K562 (cell line): ENCODE results near the gene SYNE1. TPM values are rescaled to one million over a fixed set of nuclear protein-coding genes. Genes with fewer than 3 reads are reported as not detected.

Source experiments
- ATAC-seq: fragments of 200-7000 bp; cut with Tn5 transposase; 3 replicates; pipeline ENCODE4 v1.9.1; 2020; ENCODE audit warnings: moderate library complexity
- BruUV-seq: library from RNA; stranded (reverse); fragments of 400-500 nt; replicated peaks from 2 replicates; lab custom pipeline; 2021; lab: Mats Ljungman, UMichigan
- CTCF ChIA-PET: fragments of 300-600 bp; formaldehyde crosslinking; extraction: SDS; loops from one replicate; lab custom pipeline; 2021; ENCODE audit warnings: low intra/inter-chr PET ratio; lab: Yijun Ruan, JAX
- POLR2A ChIA-PET: fragments of 300-600, 350-650 bp; sonication (Branson Sonifier 250); formaldehyde crosslinking; extraction: SDS; loops from one replicate; lab custom pipeline; 2021; ENCODE audit warnings: antibody characterized with exemption, inconsistent platforms; lab: Yijun Ruan, JAX
- DNase-seq, 4 experiments: peaks; one replicate each; pipeline versions ENCODE4 v3.0.0 to v3.0.0-alpha.2; 2011 to 2018; ENCODE audit warnings: low spot score in 3 of 4, mixed read lengths in 3 of 4; ENCODE audit errors: extremely low read depth in 1 of 4
- FAIRE-seq: peaks from 2 replicates; lab custom pipeline; 2011; peaks lifted over from hg19 to GRCh38; lab: Jason Lieb, UNC
- H2AFZ ChIP-seq: 2 replicates; pipeline ENCODE4 v1.6.0; 2011; ENCODE audit warnings: low read depth, low read length, control low read depth, inconsistent platforms
- H3K27ac ChIP-seq: fragments of 200-600 bp; 3 replicates; pipeline ENCODE4 v1.8.0; 2011; ENCODE audit warnings: low read depth, mild to moderate bottlenecking, control low read depth, inconsistent platforms, low read length, moderate library complexity, mixed read lengths; ENCODE audit errors: extremely low read depth
- H3K27me3 ChIP-seq, 2 experiments: fragments of 300-600 bp in 1 of 2; 2 replicates in 1 of 2; 3 replicates in 1 of 2; pipeline versions ENCODE4 v1.6.0 to v1.8.0; 2011; ENCODE audit warnings: inconsistent platforms in 2 of 2, low read length in 2 of 2, mild to moderate bottlenecking in 1 of 2, mixed read lengths in 1 of 2, moderate library complexity in 1 of 2; ENCODE audit not compliant: control insufficient read depth in 2 of 2, insufficient read depth in 2 of 2
- H3K36me3 ChIP-seq: fragments of 300-600 bp; 3 replicates; pipeline ENCODE4 v1.8.0; 2011; ENCODE audit warnings: mild to moderate bottlenecking, low read length, inconsistent platforms; ENCODE audit not compliant: control insufficient read depth, insufficient read depth
- H3K4me1 ChIP-seq, 2 experiments: fragments of 200-600 bp in 1 of 2; replicated peaks in 1 of 2; 2 replicates in 1 of 2; 3 replicates in 1 of 2; pipeline versions ENCODE4 v1.5.1 to v1.8.0; 2011; ENCODE audit warnings: inconsistent platforms in 2 of 2, low read length in 2 of 2, mild to moderate bottlenecking in 1 of 2, mixed read lengths in 1 of 2, moderate library complexity in 1 of 2; ENCODE audit not compliant: control insufficient read depth in 2 of 2, insufficient read depth in 2 of 2
- H3K4me2 ChIP-seq: 2 replicates; pipeline ENCODE4 v1.6.1; 2011; ENCODE audit warnings: low read length, control low read depth, inconsistent platforms, mixed read lengths; ENCODE audit not compliant: insufficient read depth
- H3K4me3 ChIP-seq: fragments of 200-600 bp; sonication (generic), shearing (Covaris generic); 2 replicates; pipeline ENCODE4 v1.5.1; 2016; ENCODE audit warnings: control low read depth, inconsistent platforms
- H3K79me2 ChIP-seq: fragments of 200-600 bp; 3 replicates; pipeline ENCODE4 v1.8.0; 2011; ENCODE audit warnings: low read length, inconsistent platforms; ENCODE audit not compliant: control insufficient read depth, insufficient read depth
- H3K9ac ChIP-seq, 2 experiments: 2 replicates each; pipeline versions ENCODE4 v1.6.0 to v1.6.1; 2011; ENCODE audit warnings: low read depth in 2 of 2, low read length in 2 of 2, control low read depth in 1 of 2, inconsistent platforms in 1 of 2, mild to moderate bottlenecking in 1 of 2, mixed read lengths in 1 of 2; ENCODE audit not compliant: insufficient read depth in 1 of 2
- H3K9me1 ChIP-seq: one replicate; pipeline ENCODE4 v1.6.0; 2011; ENCODE audit warnings: inconsistent platforms, mild to moderate bottlenecking, low read length, moderate library complexity; ENCODE audit not compliant: control insufficient read depth, insufficient read depth
- H3K9me3 ChIP-seq: replicated peaks from 2 replicates; pipeline ENCODE4 v1.5.1; 2011; ENCODE audit warnings: low read depth, low read length, inconsistent platforms; ENCODE audit not compliant: control insufficient read depth, insufficient read depth
- H4K20me1 ChIP-seq: replicated peaks from 2 replicates; pipeline ENCODE4 v1.6.1; 2011; ENCODE audit warnings: low read length, inconsistent platforms, mixed read lengths; ENCODE audit not compliant: control insufficient read depth, insufficient read depth
- ARID2 ChIP-seq: fragments of 450-650 bp; IDR thresholded peaks from 2 replicates; pipeline ENCODE4 v1.6.1; 2017; ENCODE audit warnings: antibody characterized with exemption, mild to moderate bottlenecking
- BCL6 ChIP-seq: fragments of 250-450 bp; sonication (Bioruptor Pico); IDR thresholded peaks from 2 replicates; pipeline ENCODE4 v1.4.0; 2020
- ELF1 ChIP-seq: fragments of 200-800 bp; sonication (Bioruptor generic); IDR thresholded peaks from 2 replicates; pipeline ENCODE4 v1.6.1; 2016; ENCODE audit warnings: missing genetic modification characterization, missing compliant biosample characterization
- HMG20B ChIP-seq: fragments of 250-450 bp; sonication (Bioruptor Pico); IDR thresholded peaks from 2 replicates; pipeline ENCODE4 v1.5.0; 2021; ENCODE audit warnings: mild to moderate bottlenecking
- HNRNPH1 ChIP-seq: fragments of 200-400 bp; formaldehyde crosslinking; optimal IDR thresholded peaks from 2 replicates; pipeline ENCODE3; 2017; ENCODE audit warnings: low read depth, mild to moderate bottlenecking, low read length, moderate library complexity
- MAFG ChIP-seq: fragments of 450-650 bp; conservative IDR thresholded peaks from 2 replicates; pipeline ENCODE4 v1.6.1; 2016; ENCODE audit warnings: missing genetic modification characterization, missing compliant biosample characterization
- MCM5 ChIP-seq: fragments of 450-650 bp; IDR thresholded peaks from 2 replicates; pipeline ENCODE4 v1.6.1; 2016; ENCODE audit warnings: low read depth
- NR4A1 ChIP-seq, 2 experiments: fragments of 250-450 bp in 1 of 2; fragments of 450-650 bp in 1 of 2; sonication (Bioruptor Pico) in 1 of 2; IDR thresholded peaks; 2 replicates each; pipeline versions ENCODE4 v1.4.0 to v1.6.1; 2016 to 2020; ENCODE audit warnings: mild to moderate bottlenecking in 2 of 2, missing compliant biosample characterization in 1 of 2, missing genetic modification characterization in 1 of 2, moderate library complexity in 1 of 2
- POLR2A ChIP-seq: fragments of 450-650 bp; conservative IDR thresholded peaks from 2 replicates; pipeline ENCODE4 v1.6.1; 2016
- PRDM10 ChIP-seq: fragments of 450-650 bp; IDR thresholded peaks from 2 replicates; pipeline ENCODE4 v1.6.1; 2018; ENCODE audit not compliant: partially characterized antibody
- SMAD4 ChIP-seq: fragments of 250-450 bp; sonication (Bioruptor Pico); conservative IDR thresholded peaks from 2 replicates; pipeline ENCODE4 v1.8.0; 2021; ENCODE audit warnings: inconsistent platforms, mild to moderate bottlenecking, moderate library complexity
- ZNF311 ChIP-seq: fragments of 250-450 bp; sonication (Bioruptor Pico); IDR thresholded peaks from 2 replicates; pipeline ENCODE4 v1.4.0; 2020; ENCODE audit warnings: mild to moderate bottlenecking, moderate library complexity
- ZNF668 ChIP-seq: fragments of 250-450 bp; sonication (Bioruptor Pico); IDR thresholded peaks from 2 replicates; pipeline ENCODE4 v1.8.0; 2022; ENCODE audit warnings: mild to moderate bottlenecking, inconsistent platforms
- ZNF717 ChIP-seq: fragments of 250-450 bp; sonication (Bioruptor Pico); IDR thresholded peaks from 2 replicates; pipeline ENCODE4 v1.5.0; 2021
- in situ Hi-C: fragments of 300-500 bp; cut with MboI; formaldehyde crosslinking; loops from 4 replicates; pipeline ENCODE4 v1.15.0; 2018; ENCODE audit warnings: inconsistent platforms, mixed read lengths
- intact Hi-C: fragments of 100-400 bp; cut with micrococcal nuclease; formaldehyde crosslinking; loops from 2 replicates; pipeline ENCODE4 v1.14.2; 2022
- polyA plus RNA-seq, 8 experiments: library from polyadenylated mRNA; depleted of rRNA in 4 of 8; stranded (reverse) in 5 of 8; unstranded in 3 of 8; fragments of >200 nt; fragmentation: Nextera tagmentation in 2 of 8; fragmentation: Illumina TruSeq in 1 of 8; extraction: Ambion mirVana in 2 of 8; extraction: Trizol in 1 of 8; gene quantifications; 2 replicates each; pipeline versions ENCODE4 v1.2.1 to v1.2.3, GENCODE V29; 2011 to 2014; ENCODE audit warnings: inconsistent platforms in 1 of 8, missing spikeins in 1 of 8
- total RNA-seq, 7 experiments: library from RNA; depleted of rRNA in 6 of 7; stranded (reverse); fragments of >200 nt in 6 of 7; fragmentation: Illumina TruSeq in 2 of 7; extraction: Trizol in 2 of 7; gene quantifications; 2 replicates each; pipeline versions ENCODE4 v1.2.1 to v1.2.3, GENCODE V29; 2011 to 2021; ENCODE audit warnings: low replicate concordance in 1 of 7

The SYNE1 gene
- total and polyA plus RNA-seq, 9 of the 15 experiments (the other 6 are each of a cell fraction or from before 2014, with no cell fraction given) = under 0.01 to 0.42 (median 0.08) TPM; not detected in 1

GRCh38 chr6:152420696-152421095 lies 216.5 kb downstream of the SYNE1 start:
- no peaks in the 10 kb centered on the region for H4K20me1 ChIP-seq
- BruUV-seq = no TSS peak
- CTCF ChIA-PET = no interaction called here
- FAIRE-seq = no peak
- no peaks in the 10 kb centered on the region for H3K79me2 ChIP-seq
- no peak for TF ChIP-seq ZNF717 (CRISPR knock-in tag)
- TF ChIP-seq ZNF311 (CRISPR knock-in tag) = no peak
- TF ChIP-seq ZNF668 = no peak
- no peak for TF ChIP-seq HNRNPH1
- TF ChIP-seq SMAD4 (CRISPR knock-in tag) = no peak
- no peak for TF ChIP-seq NR4A1 (CRISPR knock-in tag; IDR thresholded peaks at IDR 0.05)
- TF ChIP-seq NR4A1 (tag; IDR thresholded peaks at IDR 0.05) = no peak
- no peak for TF ChIP-seq ELF1 (tag)
- TF ChIP-seq ARID2 = no peak
- no peak for TF ChIP-seq HMG20B (CRISPR knock-in tag)
- no peak for TF ChIP-seq MAFG
- TF ChIP-seq PRDM10 = no peak
- no peak for TF ChIP-seq BCL6 (CRISPR knock-in tag)
- no peak for TF ChIP-seq POLR2A
- no peak for TF ChIP-seq MCM5
- TF ChIP-seq, all 486 proteins: peak for 0
- Histone ChIP-seq H3K27me3 (no peaks in the 10 kb centered on the region), H3K9ac (no peak overlapping the region), H3K36me3 (no peaks in the 10 kb centered on the region), H3K4me1 (no peaks in the 10 kb centered on the region), H2AFZ (no peak overlapping the region), H3K27ac (no peak overlapping the region), H3K9me1 (no peaks in the 10 kb centered on the region), H3K4me3 (no peak overlapping the region), H3K9me3 (peaks cover 8% of the 10 kb centered on the region; the same call in 1 of the 2 replicates), H3K4me2 (no peak overlapping the region)
- POLR2A ChIA-PET = no interaction called here
- intact Hi-C loops (no loop called here), in situ Hi-C loops (no loop called here)
- no peak for ATAC-seq
- DNase-seq = no peak
